Esophagus muscularis mucosa (tissue), 4 donors: Measurements from ENCODE around the gene USP32. TPM values are rescaled to one million over a fixed set of nuclear protein-coding genes. Genes with fewer than 3 reads are reported as not detected.

Experiments
- DNase-seq: peaks from one replicate; pipeline ENCODE4 v3.0.0-alpha.2; 2017; ENCODE audit errors: extremely low spot score
- H3K27ac ChIP-seq, 4 donors: fragments of 200-600 bp; sonication (generic); replicated peaks in 1 of 4; 1 replicate in 3 of 4; 2 replicates in 1 of 4; pipeline ENCODE4 v1.5.1; 2016 to 2019; ENCODE audit warnings: mild to moderate bottlenecking in 1 of 4
- H3K27me3 ChIP-seq, 4 donors: fragments of 200-600 bp; sonication (generic); one replicate each; pipeline versions ENCODE4 v1.5.1 to v1.6.0; 2016 to 2019
- H3K36me3 ChIP-seq, 4 donors: fragments of 200-600 bp; sonication (generic); one replicate each; pipeline ENCODE4 v1.5.1; 2016 to 2019
- H3K4me1 ChIP-seq, 4 donors: fragments of 200-600 bp; sonication (generic); one replicate each; pipeline ENCODE4 v1.5.1; 2016 to 2019
- H3K4me3 ChIP-seq, 4 donors: fragments of 200-600 bp; sonication (generic); 1 replicate in 2 of 4; 2 replicates in 2 of 4; pipeline ENCODE4 v1.5.1; 2016 to 2019; ENCODE audit warnings: mild to moderate bottlenecking in 4 of 4, moderate library complexity in 1 of 4
- H3K9me3 ChIP-seq, 4 donors: fragments of 200-600 bp; sonication (generic); 1 replicate in 3 of 4; 2 replicates in 1 of 4; pipeline ENCODE4 v1.5.1; 2016 to 2019
- EP300 ChIP-seq: sonication (generic); formaldehyde crosslinking; IDR thresholded peaks from one replicate; pipeline ENCODE4 v1.6.1; 2017; ENCODE audit warnings: antibody characterized with exemption
- POLR2A ChIP-seq: fragments of 450-650 bp; IDR thresholded peaks from one replicate; pipeline ENCODE4 v1.6.1; 2017; ENCODE audit warnings: antibody characterized with exemption, moderate library complexity, mild to moderate bottlenecking, low read depth
- POLR2AphosphoS5 ChIP-seq, 2 donors: sonication (generic); formaldehyde crosslinking; IDR thresholded peaks; one replicate each; pipeline ENCODE4 v1.6.1; 2017; ENCODE audit warnings: antibody characterized with exemption in 2 of 2
- WGBS: methylation state at CpG from one replicate; pipeline ENCODE4 v1.1.5; 2018; 5-methylcytosine and 5-hydroxymethylcytosine counted together
- intact Hi-C: fragments of 100-400 bp; cut with DNase I; formaldehyde crosslinking; loops from one replicate; pipeline ENCODE4 v1.15.1; 2023
- total RNA-seq, 4 donors: library from RNA; depleted of rRNA; stranded (reverse); fragments of >200 nt; gene quantifications; one replicate each; pipeline versions ENCODE4 v1.1.0 to v1.2.1, GENCODE V29; 2016
- TF ChIP-seq, protein P1 (sequence below), 3 experiments: fragments of 200-600 bp in 2 of 3; fragments of 450-650 bp in 1 of 3; sonication (generic) in 2 of 3; IDR thresholded peaks; one replicate each; pipeline ENCODE4 v1.5.1; 2017 to 2019; ENCODE audit warnings: antibody characterized with exemption in 3 of 3, mild to moderate bottlenecking in 2 of 3, moderate library complexity in 1 of 3

Gene USP32
- total RNA-seq, 4 donors from 2014 or later, result 42.3 to 65.8 (median 47.9) TPM

DNA sequence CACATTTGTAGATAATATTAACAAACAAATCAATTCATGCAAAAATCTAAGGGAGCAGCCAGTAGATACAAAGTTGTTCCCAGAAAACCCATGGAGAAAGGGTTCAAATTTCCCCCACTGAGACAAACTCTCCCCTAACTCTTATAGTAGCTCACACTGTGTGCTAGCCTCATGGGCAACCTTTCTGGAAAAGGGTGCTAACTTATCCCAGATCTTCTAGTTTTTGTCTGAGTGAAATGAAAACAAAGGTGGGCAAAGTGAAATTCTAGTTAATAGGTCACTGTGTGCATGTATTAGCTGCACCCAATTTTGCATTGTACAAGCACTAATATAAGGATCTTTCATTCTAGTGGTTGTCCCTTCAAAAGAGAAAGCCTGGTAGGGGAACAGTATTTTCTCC is 9.9 kb upstream of the USP32 start:
- intact Hi-C loops, result no loop called here
- Histone ChIP-seq H3K4me3 (no peak overlapping the region), H3K36me3 (no peaks in the 10 kb centered on the region), H3K27ac (no peak overlapping the region), H3K9me3 (no peaks in the 10 kb centered on the region), H3K27me3 (no peaks in the 10 kb centered on the region), H3K4me1 (no peaks in the 10 kb centered on the region)
- no peak for TF ChIP-seq POLR2AphosphoS5 (IDR thresholded peaks at IDR 0.05)
- TF ChIP-seq POLR2A, result no peak
- no peak for TF ChIP-seq EP300
- TF ChIP-seq, protein P1, sequence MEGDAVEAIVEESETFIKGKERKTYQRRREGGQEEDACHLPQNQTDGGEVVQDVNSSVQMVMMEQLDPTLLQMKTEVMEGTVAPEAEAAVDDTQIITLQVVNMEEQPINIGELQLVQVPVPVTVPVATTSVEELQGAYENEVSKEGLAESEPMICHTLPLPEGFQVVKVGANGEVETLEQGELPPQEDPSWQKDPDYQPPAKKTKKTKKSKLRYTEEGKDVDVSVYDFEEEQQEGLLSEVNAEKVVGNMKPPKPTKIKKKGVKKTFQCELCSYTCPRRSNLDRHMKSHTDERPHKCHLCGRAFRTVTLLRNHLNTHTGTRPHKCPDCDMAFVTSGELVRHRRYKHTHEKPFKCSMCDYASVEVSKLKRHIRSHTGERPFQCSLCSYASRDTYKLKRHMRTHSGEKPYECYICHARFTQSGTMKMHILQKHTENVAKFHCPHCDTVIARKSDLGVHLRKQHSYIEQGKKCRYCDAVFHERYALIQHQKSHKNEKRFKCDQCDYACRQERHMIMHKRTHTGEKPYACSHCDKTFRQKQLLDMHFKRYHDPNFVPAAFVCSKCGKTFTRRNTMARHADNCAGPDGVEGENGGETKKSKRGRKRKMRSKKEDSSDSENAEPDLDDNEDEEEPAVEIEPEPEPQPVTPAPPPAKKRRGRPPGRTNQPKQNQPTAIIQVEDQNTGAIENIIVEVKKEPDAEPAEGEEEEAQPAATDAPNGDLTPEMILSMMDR (IDR thresholded peaks at IDR 0.05), result no peak
- no peak for DNase-seq

DNA sequence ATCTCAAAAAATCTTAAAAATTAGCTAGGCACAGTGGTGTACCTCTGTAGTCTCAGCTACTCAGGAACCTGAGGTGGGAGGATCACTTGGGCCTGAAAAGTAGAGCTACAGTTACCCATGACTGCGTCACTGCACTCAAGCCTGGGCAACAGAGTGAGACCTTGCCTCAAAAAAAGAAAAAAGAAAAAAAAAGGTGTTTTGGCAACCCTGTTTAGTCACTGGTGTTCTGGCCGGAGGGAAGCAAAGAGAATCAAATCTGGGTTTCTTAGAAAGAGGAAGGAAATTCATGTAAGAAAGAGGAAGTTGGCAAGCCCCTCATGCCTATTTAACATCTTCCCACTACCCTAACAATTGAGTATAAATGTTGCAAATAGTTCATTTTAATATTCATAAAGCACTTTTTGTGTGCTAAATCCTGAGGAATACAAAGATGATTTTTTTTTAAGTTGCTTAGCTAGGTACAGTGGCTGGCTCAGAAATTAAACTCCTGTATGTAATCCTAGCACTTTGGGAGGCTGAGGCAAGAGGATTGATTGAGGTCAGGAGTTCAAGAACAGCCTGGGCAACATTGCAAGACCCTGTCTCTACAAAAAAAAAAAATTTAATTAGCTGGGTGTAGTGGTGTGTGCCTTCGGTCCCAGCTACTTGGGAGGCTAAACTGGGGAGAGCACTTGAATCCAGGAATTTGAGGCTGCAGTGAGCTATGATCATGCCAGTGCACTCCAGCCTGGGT is 6.5 kb upstream of the USP32 start:
- H3K27me3 ChIP-seq, result no peaks in the 10 kb centered on the region
- no peaks in the 10 kb centered on the region for H3K36me3 ChIP-seq
- 73% methylated on average over 3 of the region's 3 CpGs for WGBS
- H3K9me3 ChIP-seq, result no peaks in the 10 kb centered on the region
- intact Hi-C loops, result no loop called here
- TF ChIP-seq, protein P1 (IDR thresholded peaks at IDR 0.05), result no peak
- H3K27ac ChIP-seq, result peak overlapping the region in 2 of 4 donors; percentile 20 to 25
- peaks cover 0 to 3% (median 1%) of the 10 kb centered on the region in 4 donors for H3K4me1 ChIP-seq
- no peak overlapping the region for H3K4me3 ChIP-seq
- DNase-seq, result no peak

DNA sequence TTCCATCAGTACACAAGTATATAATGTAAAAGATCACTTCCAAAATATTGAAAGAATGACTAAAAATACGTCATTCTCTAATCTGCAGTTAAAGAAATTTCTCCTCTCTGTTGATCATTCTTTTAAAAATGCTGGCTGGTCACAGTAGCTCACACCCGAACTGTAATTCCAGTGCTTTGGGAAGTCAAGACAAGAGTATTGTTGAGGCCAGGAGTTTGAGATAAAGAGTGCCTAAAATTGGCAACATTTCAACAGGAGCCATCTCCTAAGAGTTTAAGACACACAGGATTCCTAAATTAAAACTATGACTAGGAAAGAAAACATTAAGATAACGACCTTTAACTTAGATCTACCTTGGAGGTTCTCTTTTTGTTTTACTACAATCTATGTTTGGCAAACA is 4.5 kb upstream of the USP32 start:
- H3K36me3 ChIP-seq, result no peaks in the 10 kb centered on the region
- H3K27me3 ChIP-seq, result no peaks in the 10 kb centered on the region
- intact Hi-C loops, result no loop called here
- no peak for DNase-seq
- H3K27ac ChIP-seq, result no peak overlapping the region
- WGBS, result 81% methylated on average over 3 of the region's 3 CpGs
- no peaks in the 10 kb centered on the region for H3K9me3 ChIP-seq
- TF ChIP-seq POLR2AphosphoS5 (IDR thresholded peaks at IDR 0.05) (no peak), POLR2A (no peak), EP300 (no peak)
- TF ChIP-seq, protein P1 (IDR thresholded peaks at IDR 0.05), result no peak
- no peak overlapping the region for H3K4me3 ChIP-seq
- peaks cover 0 to 9% (median 8%) of the 10 kb centered on the region in 4 donors for H3K4me1 ChIP-seq

DNA sequence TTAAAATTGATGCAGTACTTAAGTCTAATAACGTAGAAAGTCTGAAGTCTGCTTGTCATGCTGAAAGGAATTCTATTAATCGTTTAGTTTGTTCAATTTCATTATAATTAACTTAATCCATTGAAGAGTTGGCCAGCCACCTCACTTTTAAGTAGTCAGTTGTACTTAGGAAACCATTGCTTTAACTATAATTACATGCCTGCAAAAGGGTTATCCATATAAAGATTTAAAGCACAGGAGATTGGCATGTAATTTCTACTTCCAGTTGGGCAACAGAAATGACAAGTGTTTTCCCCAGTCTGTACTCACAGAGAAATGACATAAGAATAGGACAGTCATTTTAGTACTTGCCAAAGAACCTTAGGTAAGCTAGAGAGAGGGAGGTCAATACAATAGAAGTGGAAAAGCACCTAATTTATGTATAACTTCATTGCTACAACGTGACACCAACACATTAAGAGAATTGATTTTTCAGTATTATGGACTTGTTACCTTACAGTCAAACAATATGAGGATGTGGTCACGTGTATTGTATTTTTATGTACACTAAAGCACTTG is 3.7 kb upstream of the USP32 start:
- Histone ChIP-seq H3K36me3 (no peaks in the 10 kb centered on the region), H3K27ac (no peak overlapping the region), H3K4me1 (peaks cover 2 to 18% (median 13%) of the 10 kb centered on the region in 4 donors), H3K9me3 (no peaks in the 10 kb centered on the region), H3K4me3 (no peak overlapping the region), H3K27me3 (no peaks in the 10 kb centered on the region)
- no peak for TF ChIP-seq EP300
- TF ChIP-seq POLR2A, result no peak
- TF ChIP-seq, protein P1 (IDR thresholded peaks at IDR 0.05), result no peak
- no peak for TF ChIP-seq POLR2AphosphoS5 (IDR thresholded peaks at IDR 0.05)
- WGBS, result 85% methylated on average over 4 of the region's 4 CpGs
- intact Hi-C loops, result no loop called here
- no peak for DNase-seq
